H1 (cell line): ENCODE measurements around the gene TMEM39A. TPM values are rescaled to one million over a fixed set of nuclear protein-coding genes. Genes with fewer than 3 reads are reported as not detected.

ENCODE experiments used
- CTCF ChIA-PET: fragments of 300-600 bp; sonication (Branson Sonifier 250); formaldehyde crosslinking; loops from one replicate; lab custom pipeline; 2021; ENCODE audit not compliant: partially characterized antibody; lab: Charles Lee
- POLR2A ChIA-PET: fragments of 300-600 bp; sonication (Branson Sonifier 250); formaldehyde crosslinking; loops from one replicate; lab custom pipeline; 2021; ENCODE audit warnings: inconsistent platforms; ENCODE audit not compliant: partially characterized antibody; lab: Charles Lee
- DNase-seq, 2 experiments: peaks; one replicate each; pipeline versions ENCODE4 v3.0.0 to v3.0.0-alpha.2; 2010 to 2022; ENCODE audit warnings: low spot score in 2 of 2, low read depth in 1 of 2, mixed read lengths in 1 of 2
- FAIRE-seq: peaks from 2 replicates; lab custom pipeline; 2011; peaks lifted over from hg19 to GRCh38; lab: Jason Lieb, UNC
- H2AFZ ChIP-seq: 2 replicates; pipeline ENCODE4 v1.8.1; 2012; ENCODE audit warnings: low read length, inconsistent platforms
- H2AK5ac ChIP-seq: 2 replicates; pipeline ENCODE4 v1.6.1; 2013; ENCODE audit warnings: low read depth, low read length
- H2BK120ac ChIP-seq: replicated peaks from 2 replicates; pipeline ENCODE3; 2013; ENCODE audit warnings: low read depth, low read length, inconsistent platforms
- H2BK12ac ChIP-seq: 2 replicates; pipeline ENCODE4 v1.6.1; 2013; ENCODE audit warnings: low read depth, low read length
- H2BK15ac ChIP-seq: 2 replicates; pipeline ENCODE4 v1.6.1; 2013; ENCODE audit warnings: low read length
- H2BK20ac ChIP-seq: 2 replicates; pipeline ENCODE4 v1.6.1; 2013; ENCODE audit warnings: low read length
- H2BK5ac ChIP-seq: 2 replicates; pipeline ENCODE4 v1.6.1; 2013; ENCODE audit warnings: low read depth, low read length
- H3K14ac ChIP-seq: 2 replicates; pipeline ENCODE4 v1.6.1; 2013; ENCODE audit warnings: inconsistent platforms; ENCODE audit not compliant: insufficient read length
- H3K18ac ChIP-seq: 2 replicates; pipeline ENCODE4 v1.6.1; 2013; ENCODE audit warnings: low read length; ENCODE audit errors: extremely low read depth
- H3K23ac ChIP-seq: 2 replicates; pipeline ENCODE4 v1.6.1; 2013; ENCODE audit warnings: inconsistent platforms; ENCODE audit not compliant: insufficient read length
- H3K23me2 ChIP-seq: 2 replicates; pipeline ENCODE4 v1.6.1; 2013; ENCODE audit warnings: low read depth, low read length
- H3K27ac ChIP-seq: 2 replicates; pipeline ENCODE4 v1.6.1; 2011; ENCODE audit warnings: low read depth, low read length, inconsistent platforms
- H3K27me3 ChIP-seq, 4 experiments: replicated peaks in 1 of 4; 1 replicate in 1 of 4; 2 replicates in 3 of 4; pipeline versions ENCODE4 v1.6.1 to v1.8.1; 2011 to 2013; ENCODE audit warnings: low read length in 3 of 4, mild to moderate bottlenecking in 3 of 4, inconsistent platforms in 2 of 4, mixed read lengths in 2 of 4, moderate library complexity in 1 of 4; ENCODE audit not compliant: control insufficient read depth in 3 of 4, insufficient read depth in 3 of 4; ENCODE audit errors: extremely low read depth in 1 of 4
- H3K36me3 ChIP-seq, 4 experiments: 2 replicates each; pipeline versions ENCODE4 v1.6.1 to v1.8.1; 2011 to 2013; ENCODE audit warnings: mild to moderate bottlenecking in 4 of 4, low read length in 3 of 4, moderate library complexity in 2 of 4, control low read depth in 1 of 4, inconsistent platforms in 1 of 4; ENCODE audit not compliant: insufficient read depth in 4 of 4, control insufficient read depth in 2 of 4
- H3K4ac ChIP-seq: replicated peaks from 2 replicates; pipeline ENCODE3; 2013; ENCODE audit warnings: low read length, low read depth, mixed read lengths, inconsistent platforms; ENCODE audit not compliant: insufficient read length
- H3K4me1 ChIP-seq, 4 experiments: replicated peaks in 1 of 4; 1 replicate in 1 of 4; 2 replicates in 3 of 4; pipeline versions ENCODE4 v1.6.1 to v1.8.1; 2011 to 2013; ENCODE audit warnings: low read length in 3 of 4, inconsistent platforms in 2 of 4, mixed read lengths in 1 of 4; ENCODE audit not compliant: insufficient read depth in 4 of 4, control insufficient read depth in 3 of 4
- H3K4me2 ChIP-seq, 2 experiments: 2 replicates each; pipeline versions ENCODE4 v1.6.1 to v1.8.1; 2011 to 2013; ENCODE audit warnings: low read depth in 2 of 2, low read length in 2 of 2, control low read depth in 1 of 2, inconsistent platforms in 1 of 2, mild to moderate bottlenecking in 1 of 2; ENCODE audit not compliant: insufficient read depth in 1 of 2
- H3K4me3 ChIP-seq, 4 experiments: fragments of 200-600, 300-600 bp in 1 of 4; sonication (generic), shearing (Covaris generic), sonication (Bioruptor Twin) in 1 of 4; 2 replicates each; pipeline versions ENCODE4 v1.5.1 to v1.8.1; 2011 to 2016; ENCODE audit warnings: low read length in 4 of 4, low read depth in 3 of 4, control low read depth in 2 of 4, inconsistent platforms in 2 of 4, mild to moderate bottlenecking in 2 of 4, mixed read lengths in 1 of 4, moderate library complexity in 1 of 4; ENCODE audit not compliant: insufficient read depth in 2 of 4; ENCODE audit errors: extremely low read depth in 1 of 4
- H3K56ac ChIP-seq: replicated peaks from 2 replicates; pipeline ENCODE3; 2013; ENCODE audit warnings: low read depth, mild to moderate bottlenecking, mixed read lengths, low read length, inconsistent platforms; ENCODE audit not compliant: insufficient read length
- H3K79me1 ChIP-seq: 2 replicates; pipeline ENCODE4 v1.6.1; 2013; ENCODE audit warnings: low read depth, low read length, control low read depth
- H3K79me2 ChIP-seq, 2 experiments: 2 replicates each; pipeline versions ENCODE4 v1.6.1 to v1.8.1; 2012 to 2013; ENCODE audit warnings: low read length in 2 of 2, mild to moderate bottlenecking in 2 of 2, inconsistent platforms in 1 of 2; ENCODE audit not compliant: insufficient read depth in 2 of 2, control insufficient read depth in 1 of 2
- H3K9ac ChIP-seq, 4 experiments: replicated peaks in 1 of 4; 1 replicate in 1 of 4; 2 replicates in 3 of 4; pipeline versions ENCODE4 v1.6.1 to v1.8.1; 2011 to 2013; ENCODE audit warnings: low read depth in 3 of 4, low read length in 3 of 4, control low read depth in 2 of 4, mild to moderate bottlenecking in 2 of 4, moderate library complexity in 2 of 4, inconsistent platforms in 1 of 4; ENCODE audit errors: extremely low read depth in 1 of 4
- H3K9me3 ChIP-seq, 2 experiments: 2 replicates each; pipeline versions ENCODE4 v1.6.1 to v1.8.1; 2012 to 2013; ENCODE audit warnings: mild to moderate bottlenecking in 2 of 2, moderate library complexity in 2 of 2, control low read depth in 1 of 2, inconsistent platforms in 1 of 2, low read depth in 1 of 2, low read length in 1 of 2, mixed read lengths in 1 of 2; ENCODE audit not compliant: insufficient read depth in 2 of 2
- H4K20me1 ChIP-seq, 2 experiments: replicated peaks in 1 of 2; 2 replicates each; pipeline versions ENCODE3 to v1.8.1; 2011 to 2013; ENCODE audit warnings: inconsistent platforms in 2 of 2, low read length in 2 of 2, mild to moderate bottlenecking in 1 of 2; ENCODE audit not compliant: insufficient read depth in 2 of 2, control insufficient read depth in 1 of 2
- H4K5ac ChIP-seq: 2 replicates; pipeline ENCODE4 v1.6.1; 2013; ENCODE audit warnings: low read length, low read depth, mixed read lengths, inconsistent platforms; ENCODE audit not compliant: insufficient read length
- H4K8ac ChIP-seq: 2 replicates; pipeline ENCODE4 v1.8.0; 2013; ENCODE audit warnings: mild to moderate bottlenecking, moderate library complexity, low read length, inconsistent platforms; ENCODE audit not compliant: insufficient read depth; ENCODE audit errors: extremely low read depth
- H4K91ac ChIP-seq: replicated peaks from 2 replicates; pipeline ENCODE3; 2013; ENCODE audit warnings: low read length, mixed read lengths, inconsistent platforms; ENCODE audit not compliant: insufficient read length
- BRCA1 ChIP-seq: IDR thresholded peaks from 2 replicates; pipeline ENCODE4 v1.6.1; 2012; ENCODE audit warnings: low read depth, low read length, improper control_type of control experiment
- CBX8 ChIP-seq: fragments of 300-800, 300-1000 bp; sonication (generic); IDR thresholded peaks from 2 replicates; pipeline ENCODE4 v1.7.1; 2016; ENCODE audit warnings: low read depth, low read length, borderline replicate concordance
- CEBPB ChIP-seq: IDR thresholded peaks from 2 replicates; pipeline ENCODE4 v1.6.1; 2012; ENCODE audit warnings: low read depth, low read length
- E2F6 ChIP-seq: IDR thresholded peaks from 2 replicates; pipeline ENCODE4 v1.6.1; 2012; ENCODE audit warnings: inconsistent platforms
- KDM5A ChIP-seq: fragments of 200-600 bp; IDR thresholded peaks from 2 replicates; pipeline ENCODE4 v1.7.1; 2012; ENCODE audit warnings: mild to moderate bottlenecking, low read length, inconsistent platforms, mixed read lengths
- PHF8 ChIP-seq: fragments of 200-600 bp; sonication (generic); conservative IDR thresholded peaks from 2 replicates; pipeline ENCODE4 v1.7.1; 2012; ENCODE audit warnings: low read depth, mild to moderate bottlenecking, inconsistent platforms, low read length, moderate library complexity
- RAD21 ChIP-seq, 2 experiments: IDR thresholded peaks in 1 of 2; conservative IDR thresholded peaks in 1 of 2; 2 replicates each; pipeline ENCODE4 v1.6.1; 2011; ENCODE audit warnings: low read depth in 2 of 2, low read length in 2 of 2, improper control_type of control experiment in 1 of 2, inconsistent platforms in 1 of 2, mild to moderate bottlenecking in 1 of 2, moderate library complexity in 1 of 2
- SAP30 ChIP-seq: fragments of 300-600 bp; sonication (generic); IDR thresholded peaks from 2 replicates; pipeline ENCODE4 v1.7.1; 2012; ENCODE audit warnings: low read length, moderate library complexity, mild to moderate bottlenecking, inconsistent platforms; ENCODE audit not compliant: insufficient read depth, insufficient replicate concordance
- SIRT6 ChIP-seq: IDR thresholded peaks from one replicate; pipeline ENCODE4 v1.7.1; 2012; ENCODE audit warnings: low read length, inconsistent platforms
- SP4 ChIP-seq: IDR thresholded peaks from 2 replicates; pipeline ENCODE4 v1.6.1; 2012; ENCODE audit warnings: low read length, inconsistent platforms
- WGBS, 2 experiments: shearing (Covaris generic) in 1 of 2; methylation state at CpG; one replicate each; pipeline versions ENCODE4 v1.1.6 to v1.1.7; 2013 to 2015; ENCODE audit warnings: low lambda C conversion rate in 2 of 2, mixed read lengths in 2 of 2, inconsistent platforms in 1 of 2, low coverage in 1 of 2, missing lambda C conversion rate in 1 of 2; ENCODE audit not compliant: insufficient replicate concordance in 2 of 2, insufficient coverage in 1 of 2, insufficient read length in 1 of 2; ENCODE audit errors: extremely low coverage in 1 of 2, missing lambda C conversion rate in 1 of 2; 5-methylcytosine and 5-hydroxymethylcytosine counted together
- polyA plus RNA-seq, 7 experiments: library from polyadenylated mRNA; depleted of rRNA in 3 of 7; stranded (reverse) in 5 of 7; unstranded in 2 of 7; fragments of >200 nt in 5 of 7; fragments of 200-250 nt in 2 of 7; gene quantifications; 1 replicate in 5 of 7; 2 replicates in 1 of 7; 4 replicates in 1 of 7; pipeline versions ENCODE4 v1.2.1 to v1.2.3, GENCODE V29; 2011 to 2013; ENCODE audit warnings: missing spikeins in 2 of 7, mixed read lengths in 2 of 7
- total RNA-seq: library from RNA; stranded (reverse); fragmentation: NEBNext Ultra II Directional; extraction: Animal tissue kit (Norgen Biotek cat#: 25700); gene quantifications from 2 replicates; pipeline ENCODE4 v1.2.1, GENCODE V29; 2021

TMEM39A gene
- total and polyA plus RNA-seq, 2 of the 8 experiments (the other 6 are each of a cell fraction or from before 2014, with no cell fraction given), result 26.8 to 36.1 TPM

GRCh38 chr3:119485563-119485962, 22.1 kb upstream of the TMEM39A start:
- Histone ChIP-seq H3K9ac (no peak overlapping the region), H2BK12ac (no peak overlapping the region), H3K36me3 (peaks cover 0 to 33% (median 15%) of the 10 kb centered on the region in 4 experiments; a peak in 7 of 8 replicates), H3K27ac (no peak overlapping the region), H2BK20ac (no peak overlapping the region), H3K4ac (no peak overlapping the region), H3K18ac (no peak overlapping the region), H2AFZ (no peak overlapping the region), H2AK5ac (no peak overlapping the region), H3K79me2 (no peaks in the 10 kb centered on the region), H3K14ac (no peak overlapping the region), H2BK15ac (no peak overlapping the region), H2BK120ac (no peak overlapping the region), H3K4me1 (no peaks in the 10 kb centered on the region), H3K9me3 (no peaks in the 10 kb centered on the region), H2BK5ac (no peak overlapping the region), H4K20me1 (no peaks in the 10 kb centered on the region), H3K27me3 (peaks cover 0 to 1% (median 0%) of the 10 kb centered on the region in 4 experiments; a peak in 1 of 7 replicates), H3K56ac (no peak overlapping the region), H4K91ac (no peak overlapping the region), H3K23ac (no peak overlapping the region), H4K5ac (no peak overlapping the region), H3K79me1 (no peaks in the 10 kb centered on the region), H4K8ac (no peak overlapping the region), H3K4me3 (no peak overlapping the region), H3K23me2 (no peaks in the 10 kb centered on the region), H3K4me2 (no peak overlapping the region)
- ChIA-PET CTCF (interaction anchor here (1.3 to 1.8 kb wide), 2 partner anchors 9 to 16 kb away, joined by 4 to 7 read pairs; no protein-coding TSS in a partner anchor), POLR2A (no interaction called here)
- FAIRE-seq (no peak), DNase-seq (no peak)
- 77% methylated on average over 2 of the region's 2 CpGs; no CpG with 5 or more reads in 1 of the 2 experiments for WGBS, 2 experiments
- TF ChIP-seq CEBPB (no peak), KDM5A (no peak), RAD21 (IDR thresholded peaks at IDR 0.05 in 1 of 2, conservative IDR thresholded peaks at IDR 0.05 in 1 of 2; ENCODE audit: low read depth in 2 of 2, low read length in 2 of 2) (no peak), SIRT6 (no peak), SP4 (no peak), BRCA1 (no peak), SAP30 (no peak), CBX8 (no peak), E2F6 (no peak), PHF8 (no peak)
